ENCODE results near the gene IQSEC1. TPM values are rescaled to one million over a fixed set of nuclear protein-coding genes. Genes with fewer than 3 reads are reported as not detected.

The IQSEC1 gene
- polyA plus RNA-seq, 3 donors: 17.7 to 61.7 (median 30.3) TPM

- no peak overlapping the region for H3K4me2 ChIP-seq (replicated peaks; ENCODE audit: extremely low read depth, low read length, poor library complexity, severe bottlenecking)
- Mint-ChIP-seq H3K36me3 (no peaks in the 10 kb centered on the region), H3K4me3 (no peak overlapping the region), H3K9me3 (peaks cover 0 to 5% (median 0%) of the 10 kb centered on the region in 7 donors), H3K4me1 (peaks cover 4% of the 10 kb centered on the region), H3K27ac (no peak overlapping the region), H3K27me3 (ENCODE audit: low read depth in 3 of 3) (peaks cover 25 to 32% (median 26%) of the 10 kb centered on the region in 3 donors)
- H4K20me1 ChIP-seq (ENCODE audit: insufficient read depth, low read length): no peaks in the 10 kb centered on the region
- no peaks in the 10 kb centered on the region for H3K36me3 ChIP-seq (replicated peaks in 1 of 2; ENCODE audit: control insufficient read depth in 1 of 2, insufficient read depth in 2 of 2, low read length in 2 of 2)
- TF ChIP-seq, protein P1, sequence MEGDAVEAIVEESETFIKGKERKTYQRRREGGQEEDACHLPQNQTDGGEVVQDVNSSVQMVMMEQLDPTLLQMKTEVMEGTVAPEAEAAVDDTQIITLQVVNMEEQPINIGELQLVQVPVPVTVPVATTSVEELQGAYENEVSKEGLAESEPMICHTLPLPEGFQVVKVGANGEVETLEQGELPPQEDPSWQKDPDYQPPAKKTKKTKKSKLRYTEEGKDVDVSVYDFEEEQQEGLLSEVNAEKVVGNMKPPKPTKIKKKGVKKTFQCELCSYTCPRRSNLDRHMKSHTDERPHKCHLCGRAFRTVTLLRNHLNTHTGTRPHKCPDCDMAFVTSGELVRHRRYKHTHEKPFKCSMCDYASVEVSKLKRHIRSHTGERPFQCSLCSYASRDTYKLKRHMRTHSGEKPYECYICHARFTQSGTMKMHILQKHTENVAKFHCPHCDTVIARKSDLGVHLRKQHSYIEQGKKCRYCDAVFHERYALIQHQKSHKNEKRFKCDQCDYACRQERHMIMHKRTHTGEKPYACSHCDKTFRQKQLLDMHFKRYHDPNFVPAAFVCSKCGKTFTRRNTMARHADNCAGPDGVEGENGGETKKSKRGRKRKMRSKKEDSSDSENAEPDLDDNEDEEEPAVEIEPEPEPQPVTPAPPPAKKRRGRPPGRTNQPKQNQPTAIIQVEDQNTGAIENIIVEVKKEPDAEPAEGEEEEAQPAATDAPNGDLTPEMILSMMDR (IDR thresholded peaks at IDR 0.05): no peak
- peaks cover 0 to 10% of the 10 kb centered on the region in 2 donors for H3K27me3 ChIP-seq (ENCODE audit: control insufficient read depth in 2 of 2, insufficient read depth in 2 of 2, low read length in 2 of 2)
- no peak overlapping the region for H3K4me3 ChIP-seq (replicated peaks in 1 of 3; ENCODE audit: low read depth in 2 of 3, low read length in 3 of 3)
- H2AFZ ChIP-seq (ENCODE audit: insufficient read depth, low read depth, low read length, poor library complexity, severe bottlenecking): no peak overlapping the region
- intact Hi-C loops (cut with micrococcal nuclease): no loop called here
- 89% methylated on average over 22 of the region's 27 CpGs for WGBS (ENCODE audit: insufficient coverage)
- H3K4me1 ChIP-seq (ENCODE audit: control insufficient read depth in 1 of 2, insufficient read depth in 2 of 2, low read length in 2 of 2): no peaks in the 10 kb centered on the region
- no peak for DNase-seq
- no peaks in the 10 kb centered on the region for H3K79me2 ChIP-seq (ENCODE audit: insufficient read depth, low read length)
- no peak overlapping the region for H3K27ac ChIP-seq (ENCODE audit: low read depth in 1 of 2, low read length in 2 of 2)
- no peaks in the 10 kb centered on the region for H3K9me3 ChIP-seq (replicated peaks in 1 of 2; ENCODE audit: control insufficient read depth in 1 of 2, insufficient read depth in 1 of 2, low read length in 2 of 2)
- H3K9ac ChIP-seq (ENCODE audit: insufficient read depth, low read length, poor library complexity, severe bottlenecking): no peak overlapping the region
Measured at GRCh38 chr3:13113346-13114330, 40.4 kb upstream of the IQSEC1 start.

- Histone ChIP-seq H3K27ac (ENCODE audit: low read depth in 1 of 2, low read length in 2 of 2) (no peak overlapping the region), H3K4me1 (ENCODE audit: control insufficient read depth in 1 of 2, insufficient read depth in 2 of 2, low read length in 2 of 2) (no peaks in the 10 kb centered on the region), H3K27me3 (ENCODE audit: control insufficient read depth in 2 of 2, insufficient read depth in 2 of 2, low read length in 2 of 2) (peaks cover 0 to 10% of the 10 kb centered on the region in 2 donors), H3K4me2 (replicated peaks; ENCODE audit: extremely low read depth, low read length, poor library complexity, severe bottlenecking) (no peak overlapping the region), H4K20me1 (ENCODE audit: insufficient read depth, low read length) (no peaks in the 10 kb centered on the region), H3K9ac (ENCODE audit: insufficient read depth, low read length, poor library complexity, severe bottlenecking) (no peak overlapping the region), H2AFZ (ENCODE audit: insufficient read depth, low read depth, low read length, poor library complexity, severe bottlenecking) (no peak overlapping the region), H3K9me3 (replicated peaks in 1 of 2; ENCODE audit: control insufficient read depth in 1 of 2, insufficient read depth in 1 of 2, low read length in 2 of 2) (no peaks in the 10 kb centered on the region), H3K36me3 (replicated peaks in 1 of 2; ENCODE audit: control insufficient read depth in 1 of 2, insufficient read depth in 2 of 2, low read length in 2 of 2) (no peaks in the 10 kb centered on the region), H3K79me2 (ENCODE audit: insufficient read depth, low read length) (no peaks in the 10 kb centered on the region), H3K4me3 (replicated peaks in 1 of 3; ENCODE audit: low read depth in 2 of 3, low read length in 3 of 3) (no peak overlapping the region)
- intact Hi-C loops (cut with micrococcal nuclease): no loop called here
- TF ChIP-seq, protein P1 (IDR thresholded peaks at IDR 0.05): no peak
- Mint-ChIP-seq H3K9me3 (peaks cover 0 to 5% (median 0%) of the 10 kb centered on the region in 7 donors), H3K4me1 (peaks cover 4% of the 10 kb centered on the region), H3K27ac (no peak overlapping the region), H3K27me3 (ENCODE audit: low read depth in 3 of 3) (peaks cover 25 to 31% (median 26%) of the 10 kb centered on the region in 3 donors), H3K36me3 (no peaks in the 10 kb centered on the region), H3K4me3 (no peak overlapping the region)
- WGBS (ENCODE audit: insufficient coverage): 83% methylated on average over 16 of the region's 16 CpGs
- DNase-seq: no peak
Measured at GRCh38 chr3:13112521-13113345, 39.5 kb upstream of the IQSEC1 start.
